Progenitor cell of endocrine pancreas (in vitro differentiated cells): ENCODE results near the gene NXPH2. TPM values are rescaled to one million over a fixed set of nuclear protein-coding genes. Genes with fewer than 3 reads are reported as not detected.

Experiments used
- DNase-seq: peaks from one replicate; pipeline ENCODE4 v3.0.0; 2021; ENCODE audit warnings: low spot score; ENCODE audit not compliant: unreplicated experiment
- H3K27ac Mint-ChIP-seq: 2 replicates; pipeline ENCODE4 v1.8.0; 2021; ENCODE audit warnings: mild to moderate bottlenecking, moderate library complexity, mixed read lengths
- H3K27me3 Mint-ChIP-seq: 2 replicates; pipeline ENCODE4 v1.8.0; 2021; ENCODE audit warnings: mixed read lengths
- H3K36me3 Mint-ChIP-seq: 2 replicates; pipeline ENCODE4 v1.8.0; 2022; ENCODE audit warnings: mixed read lengths; ENCODE audit not compliant: insufficient read depth
- H3K4me1 Mint-ChIP-seq: 2 replicates; pipeline ENCODE4 v1.8.0; 2021; ENCODE audit warnings: low read depth, mixed read lengths
- H3K4me3 Mint-ChIP-seq: 2 replicates; pipeline ENCODE4 v1.8.0; 2021; ENCODE audit warnings: low read depth, mild to moderate bottlenecking, moderate library complexity, mixed read lengths
- H3K9me3 Mint-ChIP-seq: 2 replicates; pipeline ENCODE4 v1.8.0; 2021; ENCODE audit warnings: low read depth, mixed read lengths
- long read RNA-seq: library from polyadenylated mRNA; unstranded; transcript quantifications from one replicate; pipeline ENCODE4 v2.0.0, GENCODE V29; 2020
- total RNA-seq: library from RNA; stranded (reverse); gene quantifications from 2 replicates; pipeline ENCODE4 v1.2.1, GENCODE V29; 2021
- TF ChIP-seq, protein P1 (sequence below): fragments of 200-600 bp; sonication (generic); IDR thresholded peaks from one replicate; pipeline ENCODE4 v1.5.0; 2021; ENCODE audit warnings: antibody characterized with exemption, mild to moderate bottlenecking; ENCODE audit not compliant: unreplicated experiment

The NXPH2 gene
- 5.3 and 5.9 TPM in 2 replicates for total RNA-seq
- long read RNA-seq, transcript NXPH2-201 (2 exons, 1,052 nt) = major isoform, 32 of 34 reads
- long read RNA-seq, partial matches to known transcripts = 0 of 34 reads
- long read RNA-seq, other reads (novel, unspliced or antisense) = 2 of 34 reads

DNA sequence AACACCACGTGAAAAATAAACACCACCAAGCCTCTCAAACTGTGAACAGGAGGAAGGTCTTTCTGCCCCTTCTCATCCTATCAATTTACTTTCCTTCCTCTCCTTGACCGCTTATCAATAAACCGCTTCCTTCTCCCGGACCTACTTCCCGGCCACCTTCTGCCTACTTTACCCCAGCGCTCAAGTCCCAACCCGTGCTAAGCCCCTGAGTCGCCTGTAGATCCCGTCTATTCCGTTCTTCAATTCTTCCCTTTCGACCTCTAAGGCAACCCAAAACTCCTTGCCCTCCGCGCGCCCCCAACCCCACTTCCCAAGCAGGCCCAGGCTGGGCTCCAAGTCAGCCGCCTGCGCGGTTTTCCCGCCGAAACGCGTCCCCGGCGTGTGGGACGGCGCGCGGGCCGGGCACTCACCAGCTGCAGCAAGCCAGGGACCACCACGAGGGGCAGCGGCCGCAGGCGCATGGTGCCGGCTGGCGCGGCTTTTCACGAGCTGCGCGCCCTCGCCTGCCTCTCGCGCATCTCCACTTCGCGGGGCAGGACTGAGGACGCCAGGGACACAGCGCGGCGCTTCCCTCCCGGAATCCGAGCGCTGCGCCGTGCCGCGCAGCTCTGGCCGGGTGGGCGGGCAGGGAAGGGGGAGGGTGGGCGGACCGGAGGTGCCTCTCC lies at the start of gene NXPH2:
Gene NXPH2, minus strand, starts transcription at position 610 of the 665 bp plus-strand sequence. Its CDS starts 149 bp downstream, at position 461.
- Mint-ChIP-seq H3K36me3 (no peaks in the 10 kb centered on the region), H3K4me3 (peak within 1 kb of the TSS; percentile 83), H3K27ac (peak within 1 kb of the TSS; percentile 65), H3K9me3 (no peaks in the 10 kb centered on the region), H3K4me1 (peaks cover 31% of the 10 kb centered on the region), H3K27me3 (peaks cover 53% of the 10 kb centered on the region)
- TF ChIP-seq, protein P1, sequence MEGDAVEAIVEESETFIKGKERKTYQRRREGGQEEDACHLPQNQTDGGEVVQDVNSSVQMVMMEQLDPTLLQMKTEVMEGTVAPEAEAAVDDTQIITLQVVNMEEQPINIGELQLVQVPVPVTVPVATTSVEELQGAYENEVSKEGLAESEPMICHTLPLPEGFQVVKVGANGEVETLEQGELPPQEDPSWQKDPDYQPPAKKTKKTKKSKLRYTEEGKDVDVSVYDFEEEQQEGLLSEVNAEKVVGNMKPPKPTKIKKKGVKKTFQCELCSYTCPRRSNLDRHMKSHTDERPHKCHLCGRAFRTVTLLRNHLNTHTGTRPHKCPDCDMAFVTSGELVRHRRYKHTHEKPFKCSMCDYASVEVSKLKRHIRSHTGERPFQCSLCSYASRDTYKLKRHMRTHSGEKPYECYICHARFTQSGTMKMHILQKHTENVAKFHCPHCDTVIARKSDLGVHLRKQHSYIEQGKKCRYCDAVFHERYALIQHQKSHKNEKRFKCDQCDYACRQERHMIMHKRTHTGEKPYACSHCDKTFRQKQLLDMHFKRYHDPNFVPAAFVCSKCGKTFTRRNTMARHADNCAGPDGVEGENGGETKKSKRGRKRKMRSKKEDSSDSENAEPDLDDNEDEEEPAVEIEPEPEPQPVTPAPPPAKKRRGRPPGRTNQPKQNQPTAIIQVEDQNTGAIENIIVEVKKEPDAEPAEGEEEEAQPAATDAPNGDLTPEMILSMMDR = peak; percentile 25
- peak; percentile 46 for DNase-seq

DNA sequence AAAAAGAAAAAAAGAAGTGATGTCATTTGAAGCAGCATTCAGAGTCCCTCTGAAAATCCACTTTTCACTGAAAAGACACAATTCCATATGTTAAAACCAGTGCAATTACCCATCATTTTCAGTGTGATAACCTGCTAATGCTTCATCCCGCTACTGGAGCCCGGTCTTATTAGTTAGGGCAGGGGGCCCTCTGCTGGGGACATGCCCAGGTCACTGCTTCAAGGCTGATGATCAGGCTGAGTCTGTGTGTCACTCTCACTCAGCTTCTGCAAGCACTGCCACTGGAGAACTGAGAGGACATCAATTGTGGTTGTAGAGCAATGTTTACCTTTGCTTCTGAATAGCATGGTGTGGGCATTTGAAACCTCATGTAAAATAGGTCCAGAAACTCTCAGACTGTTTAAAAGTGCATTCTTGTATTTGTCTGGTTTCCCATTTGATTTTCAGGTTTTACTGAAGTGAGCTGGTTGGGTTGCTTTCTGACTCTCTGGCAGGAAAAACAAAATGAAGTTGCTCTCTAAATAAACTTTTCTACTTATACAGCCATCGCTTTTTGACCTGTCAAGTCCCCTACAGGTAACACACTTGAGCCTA lies 49.2 kb upstream of the NXPH2 start:
- Mint-ChIP-seq H3K27ac (no peak overlapping the region), H3K36me3 (no peaks in the 10 kb centered on the region), H3K4me3 (no peak overlapping the region), H3K9me3 (no peaks in the 10 kb centered on the region), H3K4me1 (peaks cover 3% of the 10 kb centered on the region), H3K27me3 (no peaks in the 10 kb centered on the region)
- peak; percentile 43 for DNase-seq
- TF ChIP-seq, protein P1 = peak; percentile 81

DNA sequence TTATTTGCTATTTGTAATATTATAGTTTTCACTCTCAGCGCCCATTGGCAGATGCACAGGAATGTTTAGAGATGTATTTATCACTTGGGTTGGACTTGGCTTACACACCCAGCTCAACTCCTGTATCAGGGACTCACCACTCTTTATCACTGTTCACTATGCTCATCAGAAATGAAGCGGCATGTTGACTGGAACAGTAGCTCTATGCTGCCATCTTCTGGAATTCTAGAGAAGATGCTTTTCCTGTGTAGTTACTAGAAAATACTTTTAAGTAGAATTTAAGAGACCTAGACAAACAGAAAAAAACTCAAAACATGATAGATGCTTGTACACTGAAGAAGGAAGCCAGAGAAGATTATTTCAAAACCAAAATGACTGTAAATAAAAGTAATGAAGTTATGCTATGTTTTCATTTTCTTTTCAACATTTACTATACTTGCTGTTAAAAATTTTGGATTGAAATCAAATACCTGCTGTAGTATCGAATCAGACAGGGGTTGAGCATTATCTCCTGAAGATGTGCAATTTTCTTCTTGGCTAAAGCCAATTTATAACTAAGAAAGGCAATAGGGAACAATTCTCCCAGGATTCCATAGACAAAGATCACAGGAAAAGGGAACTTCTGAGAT lies 47.4 kb upstream of the NXPH2 start:
- no peak for DNase-seq
- Mint-ChIP-seq H3K9me3 (no peaks in the 10 kb centered on the region), H3K27me3 (no peaks in the 10 kb centered on the region), H3K36me3 (no peaks in the 10 kb centered on the region), H3K27ac (no peak overlapping the region), H3K4me1 (peaks cover 3% of the 10 kb centered on the region), H3K4me3 (no peak overlapping the region)
- TF ChIP-seq, protein P1 = peak; percentile 87

DNA sequence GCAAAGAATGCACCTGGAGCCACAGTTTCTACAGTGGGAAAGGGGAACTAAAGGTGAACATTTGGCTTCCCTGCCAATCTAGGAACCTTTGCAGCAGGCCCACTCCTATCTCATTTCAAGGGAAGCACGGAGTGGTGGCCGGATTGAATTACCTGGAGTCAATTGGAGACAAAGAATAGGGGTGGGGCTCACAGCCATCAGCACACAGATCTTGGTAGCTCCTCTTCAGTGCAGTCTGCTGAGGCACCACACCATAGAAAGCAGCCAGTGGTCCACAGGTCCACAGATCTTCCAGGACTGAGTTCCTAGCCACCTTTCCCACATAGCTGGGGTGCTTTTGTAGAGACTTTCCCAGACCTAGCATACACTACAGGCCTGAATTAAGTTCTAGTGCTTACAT lies 43.5 kb upstream of the NXPH2 start:
- no peak for DNase-seq

DNA sequence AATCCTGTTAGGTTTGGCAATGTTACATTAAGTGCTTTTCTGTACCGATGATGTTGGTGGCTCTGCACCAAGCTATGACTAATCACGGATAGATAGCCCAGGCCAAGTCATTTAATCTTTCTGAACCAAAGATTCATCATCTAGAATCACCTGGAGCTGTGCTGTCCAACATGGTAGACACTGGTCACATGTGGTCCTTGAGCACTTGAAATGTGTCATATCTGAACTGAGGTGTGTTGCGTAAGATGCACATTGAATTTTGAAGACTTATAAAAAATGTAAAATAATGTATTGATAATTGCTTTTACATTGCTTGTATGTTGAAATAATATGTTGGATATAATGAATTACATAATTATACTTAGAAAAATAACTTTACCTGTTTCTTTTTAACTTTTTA lies 39.8 kb upstream of the NXPH2 start:
- no peak for DNase-seq
- H3K9me3 Mint-ChIP-seq = no peaks in the 10 kb centered on the region
- TF ChIP-seq, protein P1 = no peak
- H3K27me3 Mint-ChIP-seq = no peaks in the 10 kb centered on the region
- no peak overlapping the region for H3K27ac Mint-ChIP-seq
- H3K4me1 Mint-ChIP-seq = no peaks in the 10 kb centered on the region
- H3K36me3 Mint-ChIP-seq = no peaks in the 10 kb centered on the region
- H3K4me3 Mint-ChIP-seq = no peak overlapping the region

More for the DNA sequence above, 43.5 kb upstream of the NXPH2 start:
- H3K27me3 Mint-ChIP-seq = no peaks in the 10 kb centered on the region
- H3K36me3 Mint-ChIP-seq = no peaks in the 10 kb centered on the region
- H3K27ac Mint-ChIP-seq = no peak overlapping the region
- no peaks in the 10 kb centered on the region for H3K9me3 Mint-ChIP-seq
- no peak overlapping the region for H3K4me3 Mint-ChIP-seq
- peaks cover 1% of the 10 kb centered on the region for H3K4me1 Mint-ChIP-seq
- TF ChIP-seq, protein P1 = no peak
